Suprapubic skin (tissue), 4 donors: ENCODE measurements around the gene MIA. TPM values are rescaled to one million over a fixed set of nuclear protein-coding genes. Genes with fewer than 3 reads are reported as not detected.
"Not testable (repeated sequence)": the region's sequence is repeated elsewhere in the genome, so short reads cannot be mapped to it uniquely, and the experiment has no call there.

Experiments
- DNase-seq, 2 donors: peaks; one replicate each; pipeline ENCODE4 v3.0.0-alpha.2; 2019; ENCODE audit warnings: low spot score in 2 of 2
- H3K27ac ChIP-seq: fragments of 200-600 bp; sonication (generic); one replicate; pipeline ENCODE4 v1.5.1; 2019
- H3K27me3 ChIP-seq: fragments of 200-600 bp; sonication (generic); one replicate; pipeline ENCODE4 v1.5.1; 2019
- H3K36me3 ChIP-seq: fragments of 200-600 bp; sonication (generic); one replicate; pipeline ENCODE4 v1.5.1; 2019
- H3K4me1 ChIP-seq: fragments of 200-600 bp; sonication (generic); one replicate; pipeline ENCODE4 v1.5.1; 2019
- H3K4me3 ChIP-seq: fragments of 200-600 bp; sonication (generic); one replicate; pipeline ENCODE4 v1.5.1; 2019; ENCODE audit warnings: mild to moderate bottlenecking
- H3K9me3 ChIP-seq: fragments of 200-600 bp; sonication (generic); one replicate; pipeline ENCODE4 v1.5.1; 2019
- CTCF ChIP-seq, 2 donors: fragments of 200-600 bp in 1 of 2; fragments of 450-650 bp in 1 of 2; sonication (generic) in 1 of 2; IDR thresholded peaks; one replicate each; pipeline ENCODE4 v1.5.1; 2016 to 2019; ENCODE audit warnings: antibody characterized with exemption in 2 of 2, mild to moderate bottlenecking in 1 of 2, moderate library complexity in 1 of 2
- EP300 ChIP-seq: sonication (generic); formaldehyde crosslinking; IDR thresholded peaks from one replicate; pipeline ENCODE4 v1.6.1; 2017; ENCODE audit warnings: antibody characterized with exemption
- POLR2A ChIP-seq, 2 donors: fragments of 450-650 bp; IDR thresholded peaks; one replicate each; pipeline ENCODE4 v1.6.1; 2017; ENCODE audit warnings: antibody characterized with exemption in 2 of 2, mild to moderate bottlenecking in 2 of 2, moderate library complexity in 2 of 2
- POLR2AphosphoS5 ChIP-seq, 3 donors: sonication (generic); formaldehyde crosslinking; IDR thresholded peaks; one replicate each; pipeline ENCODE4 v1.6.1; 2017; ENCODE audit warnings: antibody characterized with exemption in 3 of 3
- WGBS: methylation state at CpG from one replicate; pipeline ENCODE4 v1.1.5; 2018; 5-methylcytosine and 5-hydroxymethylcytosine counted together
- total RNA-seq, 4 donors: library from RNA; depleted of rRNA; stranded (reverse); fragments of >200 nt; gene quantifications; one replicate each; pipeline ENCODE4 v1.1.0, GENCODE V29; 2016

Gene MIA
- total RNA-seq, 4 donors from 2014 or later = 4.8 to 15.1 (median 9.9) TPM

GRCh38 chr19:40819479-40820234 is 44.3 kb downstream of the MIA start:
- WGBS = 40% methylated on average over 6 of the region's 6 CpGs
- DNase-seq, H3K4me3 ChIP-seq, H3K27ac ChIP-seq, H3K9me3 ChIP-seq, H3K27me3 ChIP-seq, H3K36me3 ChIP-seq: not testable (repeated sequence)
- peaks cover 23% of the 10 kb centered on the region for H3K4me1 ChIP-seq
- peak; percentile 60 to 71 for TF ChIP-seq CTCF (IDR thresholded peaks at IDR 0.05)

GRCh38 chr19:40822161-40822560 is 46.8 kb downstream of the MIA start:
- H3K9me3 ChIP-seq = no peaks in the 10 kb centered on the region
- 91% methylated on average over 20 of the region's 22 CpGs for WGBS
- H3K27me3 ChIP-seq = no peaks in the 10 kb centered on the region
- no peak overlapping the region for H3K4me3 ChIP-seq
- peaks cover 23% of the 10 kb centered on the region for H3K4me1 ChIP-seq
- no peak for DNase-seq
- H3K27ac ChIP-seq = no peak overlapping the region
- H3K36me3 ChIP-seq = peaks cover 7% of the 10 kb centered on the region
- TF ChIP-seq EP300 = no peak
- TF ChIP-seq CTCF (IDR thresholded peaks at IDR 0.05) = no peak
- TF ChIP-seq POLR2AphosphoS5 (IDR thresholded peaks at IDR 0.05) = no peak
- TF ChIP-seq POLR2A (IDR thresholded peaks at IDR 0.05) = no peak

GRCh38 chr19:40822704-40823553 is 47.6 kb downstream of the MIA start:
- not testable (repeated sequence) for DNase-seq, H3K4me3 ChIP-seq, H3K9me3 ChIP-seq, H3K36me3 ChIP-seq, H3K27ac ChIP-seq, H3K27me3 ChIP-seq
- 81% methylated on average over 9 of the region's 9 CpGs for WGBS
- peaks cover 21% of the 10 kb centered on the region for H3K4me1 ChIP-seq

GRCh38 chr19:40824916-40825315 is 49.6 kb downstream of the MIA start:
- not testable (repeated sequence) for H3K4me1 ChIP-seq, H3K4me3 ChIP-seq, DNase-seq, H3K27ac ChIP-seq, H3K27me3 ChIP-seq, H3K9me3 ChIP-seq, H3K36me3 ChIP-seq
- WGBS = 87% methylated on average over 16 of the region's 16 CpGs

- not testable (repeated sequence) for H3K27ac ChIP-seq, H3K4me1 ChIP-seq, H3K9me3 ChIP-seq, H3K4me3 ChIP-seq, H3K36me3 ChIP-seq, H3K27me3 ChIP-seq
- 100% methylated on average over 1 of the region's 6 CpGs for WGBS
- peak in 1 of 2 donors; percentile 60 for DNase-seq
Measured at GRCh38 chr19:40825460-40826095, 50.3 kb downstream of the MIA start.

GRCh38 chr19:40826312-40826698 is 51.0 kb downstream of the MIA start:
- H3K9me3 ChIP-seq, H3K36me3 ChIP-seq, DNase-seq, H3K27me3 ChIP-seq, H3K4me3 ChIP-seq, H3K27ac ChIP-seq, H3K4me1 ChIP-seq: not testable (repeated sequence)
- 90% methylated on average over 10 of the region's 14 CpGs for WGBS

- not testable (repeated sequence) for H3K36me3 ChIP-seq, H3K4me3 ChIP-seq, H3K4me1 ChIP-seq, DNase-seq, H3K9me3 ChIP-seq, H3K27me3 ChIP-seq, H3K27ac ChIP-seq
- WGBS = 80% methylated on average over 29 of the region's 29 CpGs
Measured at GRCh38 chr19:40826699-40827385, 51.5 kb downstream of the MIA start.

Other genes with a start within 250 kb of the MIA start
- gene SHKBP1, start 198.6 kb upstream of the MIA start, total RNA-seq = 10 to 100 TPM; 42.2 to 58.3 (median 51.1) TPM
- gene LTBP4, start 174.2 kb upstream of the MIA start, total RNA-seq = 100 to 1,000 TPM; 108 to 236 (median 121) TPM
- gene NUMBL, start 84.9 kb upstream of the MIA start, total RNA-seq = 10 to 100 TPM; 20.5 to 38.2 (median 29.3) TPM
- 10 to 100 TPM; 31.2 to 53.8 (median 39.3) TPM for gene COQ8B, start 58.6 kb upstream of the MIA start, total RNA-seq
- 10 to 100 TPM; 52.9 to 93.8 (median 70.9) TPM for gene ITPKC, start 58.4 kb upstream of the MIA start, total RNA-seq
- gene ACTMAP, start 25.0 kb upstream of the MIA start, total RNA-seq = 1 to 10 TPM; 3.8 to 9.9 (median 5.4) TPM
- gene SNRPA, start 24.3 kb upstream of the MIA start, total RNA-seq = 10 to 100 TPM; 49.6 to 52.2 (median 51.0) TPM
- 10 to 100 TPM; 12.4 to 20.7 (median 17.0) TPM for gene RAB4B, start 2.7 kb downstream of the MIA start, total RNA-seq
- gene EGLN2, start 23.7 kb downstream of the MIA start, total RNA-seq = 10 to 100 TPM; 31.5 to 51.2 (median 37.6) TPM
- gene CYP2A6, start 74.9 kb downstream of the MIA start, total RNA-seq = not detected
- not detected for gene CYP2A7, start 106.7 kb downstream of the MIA start, total RNA-seq
- 1 to 10 TPM in 2 of 4 donors, under 1 TPM in 1, not detected in 1; 0.13 to 4.2 (median 1.0) TPM for gene CYP2B6, start 215.8 kb downstream of the MIA start, total RNA-seq